Endodermal cell (in vitro differentiated cells): ENCODE results near the gene GPC6. TPM values are rescaled to one million over a fixed set of nuclear protein-coding genes. Genes with fewer than 3 reads are reported as not detected.
A peak's percentile ranks its signal among the peaks of the same experiment; 100 is the strongest.

Experiments used
- DNase-seq: peaks from one replicate; pipeline ENCODE4 v3.0.0-alpha.2; 2017
- H3K27ac ChIP-seq: 2 replicates; pipeline ENCODE4 v1.5.1; 2013; ENCODE audit warnings: mild to moderate bottlenecking, low read depth, low read length, moderate library complexity
- H3K27me3 ChIP-seq: 2 replicates; pipeline ENCODE4 v1.6.1; 2013; ENCODE audit warnings: mild to moderate bottlenecking, low read length, moderate library complexity; ENCODE audit not compliant: insufficient read depth, control insufficient read depth, poor library complexity, severe bottlenecking
- H3K36me3 ChIP-seq: 2 replicates; pipeline ENCODE4 v1.7.0; 2013; ENCODE audit warnings: mild to moderate bottlenecking, low read length, moderate library complexity; ENCODE audit not compliant: control insufficient read depth, insufficient read depth
- H3K4me1 ChIP-seq: one replicate; pipeline ENCODE4 v1.7.0; 2013; ENCODE audit warnings: low read length; ENCODE audit not compliant: control insufficient read depth, insufficient read depth
- H3K4me3 ChIP-seq: 2 replicates; pipeline ENCODE4 v1.5.1; 2013; ENCODE audit warnings: mild to moderate bottlenecking, low read length, moderate library complexity
- H3K9ac ChIP-seq: 2 replicates; pipeline ENCODE4 v1.6.1; 2013; ENCODE audit warnings: mild to moderate bottlenecking, low read length, moderate library complexity; ENCODE audit not compliant: poor library complexity, severe bottlenecking; ENCODE audit errors: extremely low read depth
- H3K9me3 ChIP-seq: 2 replicates; pipeline ENCODE4 v1.6.1; 2013; ENCODE audit warnings: mild to moderate bottlenecking, low read length, moderate library complexity; ENCODE audit not compliant: control insufficient read depth
- H3K27ac Mint-ChIP-seq: 2 replicates; pipeline ENCODE4 v1.8.0; 2020; ENCODE audit warnings: mixed read lengths
- H3K27me3 Mint-ChIP-seq: 2 replicates; pipeline ENCODE4 v1.8.0; 2021; ENCODE audit warnings: mild to moderate bottlenecking, mixed read lengths; ENCODE audit not compliant: insufficient read depth
- H3K36me3 Mint-ChIP-seq: 2 replicates; pipeline ENCODE4 v1.8.0; 2020; ENCODE audit warnings: low read depth, mixed read lengths
- H3K4me1 Mint-ChIP-seq: 2 replicates; pipeline ENCODE4 v1.8.0; 2020; ENCODE audit warnings: mixed read lengths
- H3K4me3 Mint-ChIP-seq: 2 replicates; pipeline ENCODE4 v1.8.0; 2020; ENCODE audit warnings: mild to moderate bottlenecking, moderate library complexity, mixed read lengths
- H3K9me3 Mint-ChIP-seq: 2 replicates; pipeline ENCODE4 v1.8.0; 2020; ENCODE audit warnings: mild to moderate bottlenecking, mixed read lengths
- CTCF ChIP-seq: fragments of 200-600 bp; sonication (generic); conservative IDR thresholded peaks from 2 replicates; pipeline ENCODE4 v1.5.0; 2021; ENCODE audit warnings: antibody characterized with exemption, mild to moderate bottlenecking
- WGBS, 2 experiments: methylation state at CpG; one replicate each; pipeline versions ENCODE4 v1.1.5 to v1.1.7; 2013; ENCODE audit warnings: missing lambda C conversion rate in 2 of 2, mixed read lengths in 1 of 2; ENCODE audit not compliant: insufficient coverage in 1 of 2, insufficient read length in 1 of 2; 5-methylcytosine and 5-hydroxymethylcytosine counted together
- total RNA-seq, 2 donors: library from RNA; stranded (reverse); fragmentation: NEBNext Ultra II Directional in 1 of 2; extraction: Animal tissue kit (Norgen Biotek cat#: 25700) in 1 of 2; gene quantifications; 2 replicates in 1 of 2; 3 replicates in 1 of 2; pipeline ENCODE4 v1.2.1, GENCODE V29; 2021

GPC6 gene
- total RNA-seq, 2 donors from 2014 or later: 69.6 to 80.4 TPM

GRCh38 chr13:94296471-94296870, 1069.9 kb downstream of the GPC6 start:
- no peaks in the 10 kb centered on the region for H3K9me3 ChIP-seq

GRCh38 chr13:94298346-94298745, 1071.7 kb downstream of the GPC6 start:
- Mint-ChIP-seq H3K27me3 (no peaks in the 10 kb centered on the region), H3K27ac (no peak overlapping the region), H3K4me1 (peaks cover 38% of the 10 kb centered on the region), H3K36me3 (no peaks in the 10 kb centered on the region), H3K9me3 (peaks cover 2% of the 10 kb centered on the region), H3K4me3 (no peak overlapping the region)
- Histone ChIP-seq H3K4me1 (peaks cover 39% of the 10 kb centered on the region), H3K36me3 (no peaks in the 10 kb centered on the region), H3K27me3 (no peaks in the 10 kb centered on the region), H3K9me3 (no peaks in the 10 kb centered on the region), H3K9ac (no peak overlapping the region), H3K4me3 (no peak overlapping the region), H3K27ac (no peak overlapping the region)
- DNase-seq: peak; percentile 55
- WGBS, 2 experiments: 74 to 80% methylated on average over 3 to 4 of the region's 4 CpGs
- no peak for TF ChIP-seq CTCF

More at GRCh38 chr13:94296471-94296870, 1069.9 kb downstream of the GPC6 start:
- Mint-ChIP-seq H3K4me3 (no peak overlapping the region), H3K27ac (no peak overlapping the region), H3K27me3 (no peaks in the 10 kb centered on the region), H3K36me3 (no peaks in the 10 kb centered on the region), H3K4me1 (peaks cover 40% of the 10 kb centered on the region), H3K9me3 (no peaks in the 10 kb centered on the region)
- WGBS, 2 experiments: 93% methylated on average over 2 of the region's 3 CpGs; no CpG with 5 or more reads in 1 of the 2 experiments
- no peak for DNase-seq
- Histone ChIP-seq H3K4me3 (no peak overlapping the region), H3K27me3 (no peaks in the 10 kb centered on the region), H3K4me1 (peaks cover 35% of the 10 kb centered on the region), H3K27ac (no peak overlapping the region), H3K9ac (no peak overlapping the region), H3K36me3 (no peaks in the 10 kb centered on the region)
- no peak for TF ChIP-seq CTCF

GRCh38 chr13:94300401-94300800, 1073.8 kb downstream of the GPC6 start:
- Histone ChIP-seq H3K4me1 (peaks cover 40% of the 10 kb centered on the region), H3K4me3 (no peak overlapping the region), H3K9ac (no peak overlapping the region), H3K36me3 (no peaks in the 10 kb centered on the region), H3K27me3 (no peaks in the 10 kb centered on the region), H3K27ac (no peak overlapping the region), H3K9me3 (no peaks in the 10 kb centered on the region)
- peaks cover 48% of the 10 kb centered on the region for H3K4me1 Mint-ChIP-seq
- H3K27me3 Mint-ChIP-seq: no peaks in the 10 kb centered on the region
- no peak for DNase-seq
- TF ChIP-seq CTCF: no peak
- H3K4me3 Mint-ChIP-seq: no peak overlapping the region
- H3K9me3 Mint-ChIP-seq: peaks cover 2% of the 10 kb centered on the region
- WGBS, 2 experiments: 23 to 54% methylated on average over 2 to 4 of the region's 4 CpGs
- peak overlapping the region; percentile 46 for H3K27ac Mint-ChIP-seq
- no peaks in the 10 kb centered on the region for H3K36me3 Mint-ChIP-seq
